Measurements from ENCODE around the gene LRRC61.

GRCh38 chr7:150385302-150385723 is 62.2 kb downstream of the LRRC61 start:
- TF ChIP-seq CTCF (conservative IDR thresholded peaks at IDR 0.05; ENCODE audit: low read depth in 2 of 2), result no peak
- TF ChIP-seq EZH2 (IDR thresholded peaks at IDR 0.05; ENCODE audit: low read depth, unreplicated experiment), result no peak
- TF ChIP-seq EZH2phosphoT487 (IDR thresholded peaks at IDR 0.05; ENCODE audit: unreplicated experiment), result no peak
- no peak for TF ChIP-seq ZNF331 (CRISPR knock-in tag; IDR thresholded peaks at IDR 0.05; ENCODE audit: low read depth)
- no peak for TF ChIP-seq STAT1 (IDR thresholded peaks at IDR 0.05; ENCODE audit: unreplicated experiment)
- no peak for TF ChIP-seq POLR2AphosphoS5 (IDR thresholded peaks at IDR 0.05; ENCODE audit: low read depth)
